ENCODE results near the gene LATS1. TPM values are rescaled to one million over a fixed set of nuclear protein-coding genes. Genes with fewer than 3 reads are reported as not detected.
A peak's percentile ranks its signal among the peaks of the same experiment; 100 is the strongest.
"Not testable (repeated sequence)": the region's sequence is repeated elsewhere in the genome, so short reads cannot be mapped to it uniquely, and the experiment has no call there.

LATS1 gene
- total RNA-seq, 2 donors from 2014 or later = 21.9 to 29.4 TPM

- no peak overlapping the region for H3K27ac Mint-ChIP-seq
- H3K36me3 Mint-ChIP-seq = no peaks in the 10 kb centered on the region
- ATAC-seq = no peak
- no peaks in the 10 kb centered on the region for H3K9me3 Mint-ChIP-seq
- DNase-seq (ENCODE audit: low spot score in 2 of 2) = no peak
Observed at GRCh38 chr6:149698175-149698574, 19.7 kb downstream of the LATS1 start.

- H3K36me3 Mint-ChIP-seq = no peaks in the 10 kb centered on the region
- ATAC-seq = no peak
- H3K9me3 Mint-ChIP-seq = no peaks in the 10 kb centered on the region
- H3K27ac Mint-ChIP-seq = no peak overlapping the region
- no peak for DNase-seq (ENCODE audit: low spot score in 2 of 2)
Observed at GRCh38 chr6:149696901-149697300, 21.0 kb downstream of the LATS1 start.

- DNase-seq (ENCODE audit: low spot score in 2 of 2) = no peak
- ATAC-seq = no peak
- Mint-ChIP-seq H3K36me3 (no peaks in the 10 kb centered on the region), H3K27ac (no peak overlapping the region), H3K9me3 (no peaks in the 10 kb centered on the region)
Observed at GRCh38 chr6:149694921-149695320, 23.0 kb downstream of the LATS1 start.

- H3K36me3 Mint-ChIP-seq = no peaks in the 10 kb centered on the region
- no peak overlapping the region for H3K27ac Mint-ChIP-seq
- no peaks in the 10 kb centered on the region for H3K9me3 Mint-ChIP-seq
- ATAC-seq (no peak), DNase-seq (ENCODE audit: low spot score in 2 of 2) (no peak)
Observed at GRCh38 chr6:149691201-149691600, 26.7 kb downstream of the LATS1 start.

GRCh38 chr6:149686230-149686629 is 31.7 kb downstream of the LATS1 start:
- H3K9me3 Mint-ChIP-seq = no peaks in the 10 kb centered on the region

GRCh38 chr6:149683256-149683859 is 34.5 kb downstream of the LATS1 start:
- H3K9me3 Mint-ChIP-seq = no peaks in the 10 kb centered on the region
- peaks cover 0 to 19% of the 10 kb centered on the region in 2 donors for H3K36me3 Mint-ChIP-seq
- ATAC-seq = no peak
- H3K27ac Mint-ChIP-seq = no peak overlapping the region
- DNase-seq (ENCODE audit: low spot score in 2 of 2) = no peak

More at GRCh38 chr6:149686230-149686629, 31.7 kb downstream of the LATS1 start:
- H3K36me3 Mint-ChIP-seq = peaks cover 0 to 13% of the 10 kb centered on the region in 2 donors
- ATAC-seq (peak in 1 of 2 donors; percentile 5), DNase-seq (ENCODE audit: low spot score in 2 of 2) (no peak)
- peak overlapping the region; percentile 6 to 24 for H3K27ac Mint-ChIP-seq

- ATAC-seq; DNase-seq (ENCODE audit: low spot score in 2 of 2); H3K9me3 Mint-ChIP-seq; H3K27ac Mint-ChIP-seq: not testable (repeated sequence)
- H3K36me3 Mint-ChIP-seq = peaks cover 0 to 25% of the 10 kb centered on the region in 2 donors
Observed at GRCh38 chr6:149681845-149682244, 36.1 kb downstream of the LATS1 start.

- H3K27ac Mint-ChIP-seq = peak overlapping the region in 1 of 2 donors; percentile 35
- no peak for DNase-seq (ENCODE audit: low spot score in 2 of 2)
- no peak for ATAC-seq
- H3K9me3 Mint-ChIP-seq = no peaks in the 10 kb centered on the region
- H3K36me3 Mint-ChIP-seq = peaks cover 0 to 25% of the 10 kb centered on the region in 2 donors
Observed at GRCh38 chr6:149681209-149681608, 36.7 kb downstream of the LATS1 start.

GRCh38 chr6:149680503-149680902 is 37.4 kb downstream of the LATS1 start:
- no peaks in the 10 kb centered on the region for H3K9me3 Mint-ChIP-seq
- ATAC-seq (no peak), DNase-seq (ENCODE audit: low spot score in 2 of 2) (no peak)
- H3K36me3 Mint-ChIP-seq = peaks cover 0 to 25% of the 10 kb centered on the region in 2 donors
- peak overlapping the region in 1 of 2 donors; percentile 35 for H3K27ac Mint-ChIP-seq

- not testable (repeated sequence) for H3K36me3 Mint-ChIP-seq; ATAC-seq; DNase-seq (ENCODE audit: low spot score in 2 of 2); H3K9me3 Mint-ChIP-seq; H3K27ac Mint-ChIP-seq
Observed at GRCh38 chr6:149672265-149672664, 45.6 kb downstream of the LATS1 start.

GRCh38 chr6:149660028-149660427 is 57.9 kb downstream of the LATS1 start:
- ATAC-seq (no peak), DNase-seq (ENCODE audit: low spot score in 2 of 2) (no peak)
- Mint-ChIP-seq H3K9me3 (no peaks in the 10 kb centered on the region), H3K36me3 (peaks cover 5% of the 10 kb centered on the region in 2 donors), H3K27ac (peak overlapping the region in 1 of 2 donors; percentile 81)

GRCh38 chr6:149657441-149657840 is 60.5 kb downstream of the LATS1 start:
- H3K36me3 Mint-ChIP-seq = peaks cover 0 to 5% of the 10 kb centered on the region in 2 donors
- H3K27ac Mint-ChIP-seq = no peak overlapping the region
- DNase-seq (ENCODE audit: low spot score in 2 of 2) (no peak), ATAC-seq (no peak)
- H3K9me3 Mint-ChIP-seq = no peaks in the 10 kb centered on the region

GRCh38 chr6:149651056-149651455 is 66.8 kb downstream of the LATS1 start:
- Mint-ChIP-seq H3K27ac (peak overlapping the region in 1 of 2 donors; percentile 22), H3K36me3 (peaks cover 7 to 10% of the 10 kb centered on the region in 2 donors), H3K9me3 (no peaks in the 10 kb centered on the region)
- no peak for DNase-seq (ENCODE audit: low spot score in 2 of 2)
- ATAC-seq = no peak

GRCh38 chr6:149648148-149649145 is 69.5 kb downstream of the LATS1 start, which contains the start of gene KATNA1:
Gene KATNA1 (minus strand): TSS chr6:149648714. CDS start chr6:149638547, 10,167 bp downstream.
- ATAC-seq (peak; percentile 95 to 98), DNase-seq (ENCODE audit: low spot score in 2 of 2) (peak; percentile 93 to 94)
- peak within 1 kb of the TSS; percentile 94 to 97 for H3K27ac Mint-ChIP-seq
- no peaks in the 10 kb centered on the region for H3K9me3 Mint-ChIP-seq
- H3K36me3 Mint-ChIP-seq = peaks cover 7 to 10% of the 10 kb centered on the region in 2 donors

GRCh38 chr6:149646599-149646998 is 71.3 kb downstream of the LATS1 start:
- Mint-ChIP-seq H3K36me3 (peaks cover 7 to 10% of the 10 kb centered on the region in 2 donors), H3K27ac (no peak overlapping the region), H3K9me3 (no peaks in the 10 kb centered on the region)
- ATAC-seq = no peak
- DNase-seq (ENCODE audit: low spot score in 2 of 2) = no peak

- peak in 1 of 2 donors; percentile 28 for ATAC-seq
- Mint-ChIP-seq H3K27ac (no peak overlapping the region), H3K9me3 (no peaks in the 10 kb centered on the region), H3K36me3 (peaks cover 6 to 11% of the 10 kb centered on the region in 2 donors)
- DNase-seq (ENCODE audit: low spot score in 2 of 2) = no peak
Observed at GRCh38 chr6:149642829-149643580, 74.9 kb downstream of the LATS1 start.

All from activated naive CD4-positive, alpha-beta T cell treated with anti-CD3 and anti-CD28 coated beads, Interleukin-2, amount 50 U/mL, for 72 hours (primary cell).